GM12892 (cell line): ENCODE measurements around the gene MYBBP1A.

Experiments
- POLR2A ChIP-seq: IDR thresholded peaks from 2 replicates; pipeline ENCODE4 v1.6.1; 2011; ENCODE audit warnings: low read depth, low read length, control low read depth
- POLR2AphosphoS5 ChIP-seq: IDR thresholded peaks from 2 replicates; pipeline ENCODE4 v1.6.1; 2011; ENCODE audit warnings: low read depth, low read length, control low read depth
- TAF1 ChIP-seq: IDR thresholded peaks from 2 replicates; pipeline ENCODE4 v1.6.1; 2011; ENCODE audit warnings: low read depth, mild to moderate bottlenecking, control low read depth, low read length, borderline replicate concordance

DNA sequence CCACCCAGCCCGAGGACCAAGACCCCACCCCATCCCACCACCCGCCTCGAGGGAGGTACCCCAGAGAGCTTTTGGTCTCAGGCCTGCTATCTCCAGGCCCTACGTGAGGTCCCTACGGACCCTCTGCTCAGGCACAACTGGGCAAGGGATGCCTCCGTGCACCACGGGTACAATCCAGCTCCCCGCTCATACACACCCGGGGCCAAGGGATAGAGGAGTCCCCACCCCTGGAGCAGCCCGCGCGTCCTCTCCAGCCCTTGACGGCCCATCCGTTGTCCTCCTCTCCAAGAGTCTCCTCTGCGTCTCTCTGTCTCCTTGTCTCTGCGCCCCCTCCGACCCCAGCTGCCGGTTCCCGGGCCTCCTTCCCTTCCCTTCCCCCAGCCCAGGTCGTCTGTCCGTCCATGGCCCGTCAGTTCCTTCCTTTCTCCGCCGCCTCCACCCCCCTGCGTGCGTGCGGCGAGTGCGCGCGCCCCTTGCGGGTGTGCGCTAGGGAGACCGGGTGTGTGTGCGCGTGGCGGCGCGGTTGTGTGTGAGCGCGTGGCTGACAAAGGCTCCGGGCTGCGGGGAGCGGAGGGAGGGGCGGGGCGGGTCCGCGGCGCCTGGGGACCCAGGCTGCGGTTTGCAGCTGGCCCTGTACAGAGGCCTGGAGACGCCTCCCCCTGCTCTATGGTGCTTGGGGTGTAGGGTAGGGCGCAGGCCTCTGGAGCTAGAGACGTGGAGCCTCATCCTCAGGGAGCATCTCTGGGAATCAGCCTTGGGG is 55.6 kb downstream of the MYBBP1A start:
- no peak for TF ChIP-seq POLR2AphosphoS5
- TF ChIP-seq POLR2A, result no peak
- TF ChIP-seq TAF1, result no peak
